Esophagus squamous epithelium (tissue), 4 donors: ENCODE measurements around the gene SLX9.

Experiments used
- POLR2A ChIP-seq, 4 donors: fragments of 450-650 bp; IDR thresholded peaks; one replicate each; pipeline ENCODE4 v1.6.1; 2017; ENCODE audit warnings: antibody characterized with exemption in 4 of 4, mild to moderate bottlenecking in 4 of 4, moderate library complexity in 3 of 4
- TF ChIP-seq, protein P1 (sequence below), 6 experiments: fragments of 450-650 bp in 4 of 6; fragments of 200-600 bp in 2 of 6; sonication (generic) in 2 of 6; IDR thresholded peaks; one replicate each; pipeline ENCODE4 v1.5.1; 2016 to 2019; ENCODE audit warnings: antibody characterized with exemption in 6 of 6, mild to moderate bottlenecking in 4 of 6, moderate library complexity in 4 of 6

DNA sequence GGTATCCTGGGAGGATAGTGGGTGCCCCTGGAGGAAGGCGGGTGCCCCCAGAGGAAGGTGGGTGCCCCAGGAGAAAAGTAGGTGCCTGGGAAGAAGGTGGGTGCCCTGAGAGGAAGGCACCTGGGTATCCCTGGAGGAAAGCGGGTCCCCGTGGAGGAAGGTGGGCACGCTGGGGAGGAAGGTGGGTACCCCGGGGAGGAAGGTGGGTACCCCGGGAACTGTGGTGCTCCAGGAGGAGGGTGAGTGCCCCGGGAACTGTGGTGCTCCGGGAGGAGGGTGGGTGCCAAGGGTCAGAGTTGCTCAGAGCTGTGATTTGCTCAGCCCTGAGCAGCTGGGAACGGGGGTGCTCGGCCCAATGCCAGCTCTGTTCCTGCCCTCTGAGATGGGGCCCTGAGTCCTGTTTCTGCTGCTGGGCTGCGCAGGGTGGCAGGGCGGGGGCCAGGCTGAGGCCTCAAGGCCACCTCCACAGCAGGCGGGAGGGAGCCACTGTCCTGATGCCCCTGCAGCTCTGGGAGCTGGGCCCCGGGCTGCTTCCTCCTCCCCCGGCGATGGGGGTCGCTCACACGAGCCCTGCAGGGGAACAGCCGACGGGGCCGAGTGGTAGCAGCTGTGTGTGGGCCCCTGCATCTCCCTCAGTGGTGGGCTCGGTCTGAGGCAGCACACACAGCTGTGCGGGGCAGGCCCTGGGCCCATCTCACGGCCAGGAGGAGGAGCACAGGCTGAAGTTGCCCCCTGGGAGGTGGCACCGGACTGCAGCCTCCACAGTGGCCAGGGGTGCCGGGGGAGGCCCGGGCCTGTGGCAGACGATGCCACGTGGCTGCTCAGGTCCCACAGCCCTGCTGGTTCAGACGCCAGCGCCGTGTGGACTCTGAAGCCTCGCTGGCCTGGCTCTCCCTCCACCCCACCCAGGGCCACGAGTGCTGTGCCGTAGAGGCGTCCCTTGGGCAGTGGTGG lies 57.4 kb downstream of the SLX9 start:
- TF ChIP-seq POLR2A (IDR thresholded peaks at IDR 0.05) = no peak
- TF ChIP-seq, protein P1, sequence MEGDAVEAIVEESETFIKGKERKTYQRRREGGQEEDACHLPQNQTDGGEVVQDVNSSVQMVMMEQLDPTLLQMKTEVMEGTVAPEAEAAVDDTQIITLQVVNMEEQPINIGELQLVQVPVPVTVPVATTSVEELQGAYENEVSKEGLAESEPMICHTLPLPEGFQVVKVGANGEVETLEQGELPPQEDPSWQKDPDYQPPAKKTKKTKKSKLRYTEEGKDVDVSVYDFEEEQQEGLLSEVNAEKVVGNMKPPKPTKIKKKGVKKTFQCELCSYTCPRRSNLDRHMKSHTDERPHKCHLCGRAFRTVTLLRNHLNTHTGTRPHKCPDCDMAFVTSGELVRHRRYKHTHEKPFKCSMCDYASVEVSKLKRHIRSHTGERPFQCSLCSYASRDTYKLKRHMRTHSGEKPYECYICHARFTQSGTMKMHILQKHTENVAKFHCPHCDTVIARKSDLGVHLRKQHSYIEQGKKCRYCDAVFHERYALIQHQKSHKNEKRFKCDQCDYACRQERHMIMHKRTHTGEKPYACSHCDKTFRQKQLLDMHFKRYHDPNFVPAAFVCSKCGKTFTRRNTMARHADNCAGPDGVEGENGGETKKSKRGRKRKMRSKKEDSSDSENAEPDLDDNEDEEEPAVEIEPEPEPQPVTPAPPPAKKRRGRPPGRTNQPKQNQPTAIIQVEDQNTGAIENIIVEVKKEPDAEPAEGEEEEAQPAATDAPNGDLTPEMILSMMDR (IDR thresholded peaks at IDR 0.05) = no peak
